Parietal lobe (tissue), 2 donors: Measurements from ENCODE around the gene FEM1C. TPM values are rescaled to one million over a fixed set of nuclear protein-coding genes. Genes with fewer than 3 reads are reported as not detected.

Experiments
- small RNA-seq: library from RNA; depleted of rRNA; stranded (forward); fragments of <200 nt; gene quantifications from one replicate; pipeline ENCODE3, GENCODE V24; 2014; ENCODE audit warnings: low replicate concordance
- total RNA-seq: library from RNA; depleted of rRNA; stranded (reverse); fragments of >200 nt; gene quantifications from one replicate; pipeline ENCODE4 v1.2.3, GENCODE V29; 2014

The FEM1C gene, protein sequence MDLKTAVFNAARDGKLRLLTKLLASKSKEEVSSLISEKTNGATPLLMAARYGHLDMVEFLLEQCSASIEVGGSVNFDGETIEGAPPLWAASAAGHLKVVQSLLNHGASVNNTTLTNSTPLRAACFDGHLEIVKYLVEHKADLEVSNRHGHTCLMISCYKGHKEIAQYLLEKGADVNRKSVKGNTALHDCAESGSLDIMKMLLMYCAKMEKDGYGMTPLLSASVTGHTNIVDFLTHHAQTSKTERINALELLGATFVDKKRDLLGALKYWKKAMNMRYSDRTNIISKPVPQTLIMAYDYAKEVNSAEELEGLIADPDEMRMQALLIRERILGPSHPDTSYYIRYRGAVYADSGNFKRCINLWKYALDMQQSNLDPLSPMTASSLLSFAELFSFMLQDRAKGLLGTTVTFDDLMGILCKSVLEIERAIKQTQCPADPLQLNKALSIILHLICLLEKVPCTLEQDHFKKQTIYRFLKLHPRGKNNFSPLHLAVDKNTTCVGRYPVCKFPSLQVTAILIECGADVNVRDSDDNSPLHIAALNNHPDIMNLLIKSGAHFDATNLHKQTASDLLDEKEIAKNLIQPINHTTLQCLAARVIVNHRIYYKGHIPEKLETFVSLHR
- 59.2 TPM for total RNA-seq

DNA sequence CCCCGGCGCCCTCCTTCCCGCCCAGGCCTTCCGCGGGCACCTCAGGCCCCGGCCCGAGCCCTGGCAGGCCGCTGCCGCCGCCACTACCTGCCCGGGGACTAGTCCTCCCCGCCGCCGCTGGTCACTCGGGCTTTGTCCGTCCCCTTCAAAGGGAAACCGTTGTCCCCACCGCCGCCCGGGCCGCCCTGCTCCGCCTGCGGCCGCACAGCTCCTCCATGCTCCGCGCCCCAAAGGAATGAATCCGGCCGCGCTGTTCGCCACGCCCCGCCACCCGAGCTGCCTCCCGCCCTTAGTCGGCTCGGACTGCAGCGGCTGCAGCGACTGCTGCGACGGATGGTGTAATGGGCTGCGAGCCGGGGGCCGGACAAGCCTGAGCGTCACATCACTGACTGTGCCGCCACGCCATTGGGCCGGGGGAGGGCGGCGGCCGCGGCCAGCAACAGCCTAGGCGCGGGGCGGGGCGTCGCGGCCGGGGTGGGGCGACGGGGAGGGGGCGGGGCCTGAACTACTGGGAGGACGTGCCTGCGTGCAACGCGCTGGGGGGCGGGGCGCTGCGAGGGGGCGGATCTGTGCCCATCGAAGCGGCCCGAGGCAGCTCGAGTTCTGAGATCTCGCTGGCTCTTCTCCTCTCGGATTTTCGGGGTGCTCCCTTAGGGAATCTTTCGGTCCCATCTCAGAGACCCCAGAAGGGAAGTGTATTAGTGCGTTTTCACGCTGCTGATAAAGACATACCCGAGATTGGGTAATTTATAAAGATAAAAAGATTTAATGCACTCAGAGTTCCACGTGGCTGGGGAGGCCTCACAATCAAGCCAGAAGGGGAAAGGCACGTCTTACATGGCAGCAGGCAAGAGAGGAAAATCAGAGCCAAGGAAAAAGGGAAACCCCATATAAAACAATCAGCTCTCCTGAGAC is at the start of gene FEM1C:
Gene FEM1C (minus strand): TSS at position 340 of the 915 bp plus-strand sequence. CDS start 1,282 bp downstream, outside the sequence.

Small RNAs within 50 kb of the gene (small RNA-seq; reads per million reads assigned to genes)
- gene AC008628.1, result not detected
- not detected for gene AC008628.2

Other genes starting within 250 kb of the FEM1C start
- 81.1 TPM for gene CCDC112, start 248.1 kb downstream of the FEM1C start, total RNA-seq
- 0.31 TPM for gene TICAM2, start 57.7 kb upstream of the FEM1C start, total RNA-seq
- gene TMED7, start 81.3 kb upstream of the FEM1C start, total RNA-seq, result 72.3 TPM